GM19395 (cell line): Measurements from ENCODE around the gene ZRANB1.

Experiments used
- ATAC-seq: cut with Tn5 transposase; IDR thresholded peaks from one replicate; pipeline ENCODE4 v1.9.1; 2021; ENCODE audit warnings: mild to moderate bottlenecking, moderate library complexity; ENCODE audit not compliant: unreplicated experiment

ZRANB1 gene

GRCh38 chr10:125016611-125017202 is 74.8 kb downstream of the ZRANB1 start:
- ATAC-seq = no peak

DNA sequence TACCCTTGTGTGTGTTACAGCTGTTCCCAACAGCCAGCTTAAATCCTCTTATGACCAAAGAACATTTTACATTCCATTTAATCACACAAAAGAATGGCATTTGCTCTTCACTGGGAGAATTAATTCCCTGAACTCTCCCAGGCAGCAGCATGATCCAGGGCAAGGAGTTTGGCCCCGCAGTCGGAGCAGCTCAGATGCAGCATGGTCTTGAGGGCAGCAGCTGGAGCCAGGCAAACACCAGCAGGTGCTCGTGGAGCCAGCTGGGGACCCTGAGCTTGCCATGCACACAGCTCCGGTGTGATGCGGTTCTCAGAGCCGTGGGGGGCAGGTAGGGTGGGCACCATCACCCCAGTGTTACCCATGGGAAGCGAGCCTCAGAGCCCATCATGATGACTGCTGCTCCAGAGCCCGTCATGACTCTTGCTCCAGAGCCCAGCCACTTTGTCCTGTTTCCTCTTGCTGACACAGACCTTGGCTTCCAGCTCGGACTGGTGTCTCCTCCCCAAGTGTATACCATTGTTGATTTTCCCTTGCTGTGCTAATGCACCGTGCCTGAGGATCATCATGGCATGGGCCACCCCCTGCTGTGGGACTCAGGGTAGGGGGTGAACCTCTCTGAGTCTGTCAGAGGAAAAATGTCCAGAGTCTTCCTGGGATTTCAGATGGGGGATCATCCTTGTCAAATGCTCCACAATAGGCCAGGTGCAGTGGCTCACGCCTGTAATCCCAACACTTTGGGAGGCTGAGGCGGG is 75.8 kb downstream of the ZRANB1 start:
- no peak for ATAC-seq

- ATAC-seq = no peak
Measured at GRCh38 chr10:125018576-125019143, 76.7 kb downstream of the ZRANB1 start.

- no peak for ATAC-seq
Measured at GRCh38 chr10:125020386-125020785, 78.5 kb downstream of the ZRANB1 start.

GRCh38 chr10:125020871-125021270 is 78.9 kb downstream of the ZRANB1 start:
- ATAC-seq = no peak

DNA sequence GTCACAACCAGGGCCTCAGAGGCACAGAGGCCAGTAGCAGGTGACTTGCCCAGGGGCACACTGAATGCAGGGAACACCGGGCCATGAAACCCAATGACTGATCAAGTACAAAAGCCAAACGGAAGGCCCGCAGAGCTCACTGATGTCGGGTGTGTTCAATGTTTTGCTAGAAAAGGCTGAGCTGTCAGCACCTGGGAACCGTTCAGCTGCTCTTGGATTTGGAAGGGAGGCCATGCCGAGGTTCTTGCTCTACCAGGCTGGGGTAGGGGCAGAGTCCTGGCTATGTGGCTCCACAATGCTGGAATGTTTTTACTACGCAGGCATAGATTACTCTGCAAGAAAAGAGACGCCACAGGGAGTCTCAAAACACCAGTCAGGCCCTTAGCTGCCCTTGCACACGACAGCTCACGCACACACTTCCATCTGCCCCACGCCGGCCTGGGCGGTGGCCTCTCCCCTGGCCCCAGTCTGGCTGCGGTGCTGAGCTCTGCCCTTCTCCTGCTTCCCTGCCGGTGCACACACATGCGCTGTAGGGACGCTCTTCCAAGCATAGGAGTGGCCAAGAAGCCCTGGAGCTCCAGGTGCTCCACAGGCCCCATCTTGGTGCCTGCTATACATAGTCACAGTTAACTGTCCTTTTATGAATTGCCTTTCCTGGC is 79.9 kb downstream of the ZRANB1 start:
- ATAC-seq = no peak

DNA sequence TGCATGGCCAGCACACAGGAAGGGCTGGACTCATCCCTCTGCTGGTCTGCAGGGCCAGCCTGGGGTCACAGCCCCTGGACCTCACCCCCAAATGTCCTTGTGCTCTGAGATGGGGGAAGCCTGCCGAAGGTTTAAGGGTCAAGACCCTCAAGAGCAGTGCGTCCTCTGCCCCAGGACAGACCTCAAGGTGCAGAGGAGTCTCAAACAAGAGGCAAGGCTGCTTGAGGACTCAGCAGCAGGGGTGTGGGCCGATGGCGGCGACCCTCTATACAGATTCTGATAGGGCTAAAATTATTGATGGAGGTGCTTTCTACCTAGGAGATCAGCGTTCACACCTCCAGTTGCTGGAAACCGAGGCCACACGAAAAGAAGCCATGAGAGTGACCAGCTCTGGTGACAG is 80.7 kb downstream of the ZRANB1 start:
- ATAC-seq = no peak

DNA sequence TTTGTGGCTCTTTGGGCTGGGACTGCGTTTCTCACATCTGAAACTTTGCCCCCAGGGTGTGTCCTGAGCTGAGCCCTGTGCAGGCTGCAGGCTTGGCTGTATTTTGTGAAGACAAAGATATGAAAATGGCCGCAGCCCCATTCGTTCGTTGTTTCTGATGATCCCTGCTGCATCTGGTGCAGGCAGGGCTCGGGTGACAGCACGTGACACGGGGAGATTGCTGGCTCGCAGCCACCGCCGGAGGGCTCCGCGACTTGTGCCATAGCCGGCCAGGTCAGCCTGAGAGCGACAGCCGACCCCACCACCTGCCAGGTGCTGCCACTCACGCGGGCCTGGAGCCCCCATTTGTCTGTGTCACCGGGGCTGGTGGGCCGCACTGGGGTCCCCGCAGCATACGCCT is 81.3 kb downstream of the ZRANB1 start:
- ATAC-seq = no peak

GRCh38 chr10:125023862-125024496 is 82.1 kb downstream of the ZRANB1 start:
- ATAC-seq = no peak

- no peak for ATAC-seq
Measured at GRCh38 chr10:125024497-125025234, 82.7 kb downstream of the ZRANB1 start.

DNA sequence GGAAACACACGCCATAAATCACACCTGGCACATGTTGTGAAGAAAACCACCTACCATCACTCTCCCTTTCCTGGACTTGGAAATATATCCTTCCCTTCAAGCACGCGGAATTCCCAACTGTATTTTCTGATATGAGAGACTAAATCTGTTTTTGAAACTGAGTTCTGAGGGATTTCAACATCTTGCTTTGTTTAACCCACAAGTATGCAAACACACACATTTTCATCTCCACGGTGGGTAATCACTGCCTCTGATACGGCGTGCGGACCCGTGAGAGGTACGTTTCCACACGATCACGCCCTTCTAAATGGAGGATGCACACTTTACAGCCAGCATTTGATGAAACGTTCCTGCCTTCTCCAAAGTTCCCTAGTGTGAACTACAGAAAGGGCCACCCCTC is 83.4 kb downstream of the ZRANB1 start:
- ATAC-seq = no peak

- ATAC-seq = no peak
Measured at GRCh38 chr10:125026036-125026931, 84.4 kb downstream of the ZRANB1 start.

DNA sequence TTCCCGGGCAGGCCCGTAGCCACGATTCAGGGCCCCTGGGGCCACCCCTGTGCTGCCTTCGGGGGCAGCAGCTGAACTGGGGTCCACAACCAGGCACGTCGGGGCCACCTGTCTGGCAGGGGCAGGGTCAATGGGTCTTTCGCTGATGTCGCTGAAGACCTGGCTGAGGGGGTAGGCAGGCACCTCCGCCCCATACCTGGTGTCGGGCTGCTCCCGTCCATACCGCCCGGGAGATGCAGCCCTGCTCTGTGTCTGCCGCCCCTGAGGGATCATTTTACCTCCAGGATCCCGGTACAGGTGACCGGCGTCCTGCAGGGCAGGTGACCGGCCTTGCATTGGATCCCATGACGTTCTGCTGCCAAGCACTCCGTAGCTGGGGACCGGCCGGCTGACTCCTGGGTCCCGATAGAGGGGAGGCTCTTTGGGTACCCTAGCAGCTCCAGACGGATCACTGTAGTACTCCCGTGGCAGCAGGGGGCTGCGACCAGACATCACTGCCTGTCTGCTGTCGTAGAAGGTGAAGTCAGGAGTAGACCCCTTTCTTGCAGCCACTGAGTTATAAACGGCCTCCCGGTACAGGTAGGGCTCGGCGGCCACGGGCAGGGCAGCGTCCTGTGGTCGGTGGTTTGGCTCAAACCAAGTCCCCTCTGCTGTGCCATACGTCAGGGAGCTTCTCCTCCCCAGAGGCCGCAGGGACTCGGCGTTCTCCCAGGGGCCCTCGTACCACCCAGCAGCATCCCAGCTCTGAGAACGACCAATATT is 85.2 kb downstream of the ZRANB1 start:
- no peak for ATAC-seq

DNA sequence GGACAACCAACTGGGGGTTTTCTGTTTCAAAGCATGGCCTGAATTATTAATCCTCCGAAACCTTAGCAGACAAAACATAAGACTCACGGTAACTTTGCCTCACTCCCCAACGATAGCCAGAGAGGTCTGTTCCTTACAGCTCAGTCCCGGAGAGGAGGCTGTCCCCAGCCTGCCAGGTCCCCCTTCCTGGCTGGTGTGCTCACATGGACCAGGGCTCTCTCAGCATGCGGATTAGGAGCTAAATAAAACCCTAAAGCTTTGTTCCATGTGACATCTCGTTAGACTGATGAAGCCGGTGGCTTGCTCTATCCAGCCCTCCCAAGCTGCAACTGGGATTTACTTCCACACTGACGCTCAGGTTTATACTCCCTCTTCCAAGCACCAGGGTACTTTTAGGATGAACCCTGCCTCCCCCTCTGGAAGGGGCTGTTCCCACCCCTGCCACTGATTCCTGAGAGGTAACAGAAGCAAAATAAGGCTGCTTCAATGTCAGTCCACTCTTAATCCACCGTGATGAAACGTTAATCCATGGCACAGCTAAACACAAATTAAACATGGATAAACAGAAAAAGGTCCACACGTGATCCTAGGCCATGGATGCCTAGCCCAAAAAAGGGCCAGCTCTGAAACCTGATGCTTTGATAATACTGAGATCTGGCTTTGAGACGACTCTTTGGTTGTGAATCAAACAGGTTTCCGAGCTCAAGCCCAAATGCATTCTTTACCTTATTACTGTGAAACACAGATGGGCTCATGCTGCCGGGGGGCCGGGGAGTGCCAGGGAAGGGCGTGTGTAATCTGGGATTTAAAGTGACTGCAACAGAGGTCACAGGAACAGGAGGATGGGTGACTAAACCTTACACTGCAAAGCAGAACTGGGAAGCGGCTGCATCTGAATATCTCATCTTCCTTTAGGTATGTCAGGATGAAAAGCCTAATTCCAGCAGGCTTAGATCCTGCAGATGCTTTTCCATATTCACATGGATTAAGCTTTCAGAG is 86.2 kb downstream of the ZRANB1 start:
- no peak for ATAC-seq

DNA sequence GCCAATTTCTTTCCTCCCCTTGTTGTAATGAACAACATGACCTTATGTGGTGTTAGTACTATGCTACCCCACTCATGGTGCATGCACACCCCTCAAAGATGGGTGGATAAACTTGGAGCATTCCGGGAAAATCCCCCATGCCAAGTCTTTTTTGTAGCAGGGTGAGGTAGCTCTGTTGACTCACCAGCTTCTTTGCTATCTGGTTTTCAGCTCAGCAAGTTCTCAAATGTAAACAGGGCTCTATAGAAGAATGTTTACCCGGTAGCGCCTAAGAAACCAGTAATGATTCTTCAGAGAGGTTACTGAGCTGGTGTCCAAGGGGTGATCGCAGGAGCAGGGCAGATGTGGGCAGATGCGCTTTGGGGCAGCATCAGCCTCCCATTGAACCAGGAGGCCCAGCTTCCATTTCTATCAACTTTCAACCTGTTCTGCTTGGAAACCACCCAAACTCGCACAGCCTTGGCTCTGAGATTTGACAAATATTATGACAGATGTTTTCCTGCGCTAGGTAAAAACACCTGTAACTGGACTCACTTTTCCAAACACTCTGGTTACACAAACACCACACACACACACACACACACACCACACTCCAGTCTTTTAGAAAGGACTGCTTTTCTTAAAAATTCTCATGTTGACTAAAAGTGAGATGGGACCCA is 87.8 kb downstream of the ZRANB1 start:
- no peak for ATAC-seq

DNA sequence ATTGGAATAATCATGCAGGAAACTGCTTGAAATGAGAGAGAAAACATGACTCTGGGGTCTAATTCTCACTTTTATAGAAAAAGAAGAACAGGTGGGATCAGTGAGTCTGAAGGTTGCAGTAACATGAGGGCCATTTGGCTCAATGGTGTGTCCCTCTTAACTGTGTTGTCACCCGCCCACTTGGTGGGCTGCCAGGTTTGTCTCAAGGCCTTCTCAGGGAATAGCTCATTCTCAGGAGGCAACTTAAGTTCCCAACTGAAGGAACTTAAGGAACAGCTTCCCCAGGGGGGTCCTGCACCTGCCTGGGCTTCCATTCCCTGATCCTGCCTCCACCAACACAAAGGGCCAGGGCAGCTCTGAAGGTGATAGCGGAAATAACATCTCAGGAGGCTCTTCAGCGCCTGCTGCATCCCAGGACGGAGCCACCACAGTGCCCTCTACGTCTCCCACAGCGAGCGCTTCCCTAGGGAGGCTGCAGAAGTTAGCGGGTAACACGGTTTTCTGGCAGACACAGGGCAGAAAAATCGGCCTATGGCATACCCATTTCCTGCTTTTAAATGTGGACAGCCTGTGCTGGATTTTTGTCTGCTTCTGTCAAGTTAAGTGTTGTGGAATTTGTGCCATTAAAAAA is 88.8 kb downstream of the ZRANB1 start:
- ATAC-seq = no peak
